Naive thymus-derived CD4-positive, alpha-beta T cell (primary cell): Measurements from ENCODE around the gene SAPCD2. TPM values are rescaled to one million over a fixed set of nuclear protein-coding genes. Genes with fewer than 3 reads are reported as not detected.

Source experiments
- ATAC-seq: fragments of 150-1000 bp; cut with Tn5 transposase; 2 replicates; pipeline ENCODE4 v1.10.0; 2021; ENCODE audit warnings: mild to moderate bottlenecking, moderate library complexity
- CTCF ChIA-PET: fragments of 350-600 bp; sonication (Branson Sonifier 250); formaldehyde crosslinking; loops from one replicate; lab custom pipeline; 2021; ENCODE audit warnings: antibody characterized with exemption; lab: Charles Lee
- POLR2A ChIA-PET: fragments of 350-600 bp; sonication (Branson Sonifier 250); formaldehyde crosslinking; loops from one replicate; lab custom pipeline; 2021; ENCODE audit warnings: antibody characterized with exemption, inconsistent platforms; lab: Charles Lee
- DNase-seq, 9 donors: peaks; one replicate each; pipeline versions ENCODE4 v3.0.0 to v3.0.0-alpha.2; 2020 to 2022; ENCODE audit warnings: mixed read lengths in 1 of 9
- H3K27ac ChIP-seq: one replicate; pipeline ENCODE4 v1.7.0; 2013; ENCODE audit warnings: mild to moderate bottlenecking, low read depth, low read length, moderate library complexity
- H3K27me3 ChIP-seq, 2 donors: one replicate each; pipeline ENCODE4 v1.7.0; 2013; ENCODE audit warnings: low read length in 2 of 2, mild to moderate bottlenecking in 2 of 2, moderate library complexity in 2 of 2; ENCODE audit not compliant: control insufficient read depth in 2 of 2, insufficient read depth in 2 of 2
- H3K36me3 ChIP-seq, 3 experiments: 1 replicate in 2 of 3; 2 replicates in 1 of 3; pipeline ENCODE4 v1.7.0; 2013; ENCODE audit warnings: low read length in 3 of 3, mild to moderate bottlenecking in 3 of 3, moderate library complexity in 1 of 3; ENCODE audit not compliant: insufficient read depth in 3 of 3, control insufficient read depth in 2 of 3
- H3K4me1 ChIP-seq, 2 donors: one replicate each; pipeline ENCODE4 v1.7.0; 2013; ENCODE audit warnings: low read length in 2 of 2, mild to moderate bottlenecking in 2 of 2, moderate library complexity in 1 of 2; ENCODE audit not compliant: control insufficient read depth in 2 of 2, insufficient read depth in 2 of 2
- H3K4me3 ChIP-seq: 2 replicates; pipeline ENCODE4 v1.7.0; 2013; ENCODE audit warnings: mild to moderate bottlenecking, low read length
- H3K9me3 ChIP-seq, 3 experiments: 1 replicate in 2 of 3; 2 replicates in 1 of 3; pipeline ENCODE4 v1.7.0; 2013; ENCODE audit warnings: low read length in 3 of 3; ENCODE audit not compliant: control insufficient read depth in 2 of 3
- H3K27ac Mint-ChIP-seq, 9 donors: one replicate each; pipeline ENCODE4 v1.8.0; 2020 to 2022; ENCODE audit warnings: mixed read lengths in 9 of 9, mild to moderate bottlenecking in 8 of 9, moderate library complexity in 5 of 9, inconsistent platforms in 2 of 9
- H3K27me3 Mint-ChIP-seq, 5 donors: one replicate each; pipeline ENCODE4 v1.8.0; 2021 to 2022; ENCODE audit warnings: mixed read lengths in 5 of 5, mild to moderate bottlenecking in 1 of 5
- H3K36me3 Mint-ChIP-seq, 5 donors: one replicate each; pipeline ENCODE4 v1.8.0; 2020 to 2022; ENCODE audit warnings: mixed read lengths in 5 of 5, mild to moderate bottlenecking in 3 of 5, inconsistent platforms in 1 of 5
- H3K4me1 Mint-ChIP-seq, 7 donors: one replicate each; pipeline ENCODE4 v1.8.0; 2020 to 2022; ENCODE audit warnings: mixed read lengths in 7 of 7, mild to moderate bottlenecking in 3 of 7, inconsistent platforms in 1 of 7
- H3K4me3 Mint-ChIP-seq, 10 donors: one replicate each; pipeline ENCODE4 v1.8.0; 2020 to 2022; ENCODE audit warnings: mild to moderate bottlenecking in 10 of 10, mixed read lengths in 10 of 10, moderate library complexity in 6 of 10, inconsistent platforms in 2 of 10
- H3K9me3 Mint-ChIP-seq, 11 donors: one replicate each; pipeline ENCODE4 v1.8.0; 2020 to 2022; ENCODE audit warnings: mixed read lengths in 11 of 11, mild to moderate bottlenecking in 4 of 11, inconsistent platforms in 1 of 11, moderate library complexity in 1 of 11
- intact Hi-C, 2 donors: fragments of 100-400 bp; cut with micrococcal nuclease; formaldehyde crosslinking; loops; one replicate each; pipeline ENCODE4 v1.15.1; 2023
- polyA plus RNA-seq, 2 donors: library from polyadenylated mRNA; unstranded; fragments of 300-500 nt; fragmentation: Illumina TruSeq; gene quantifications; one replicate each; pipeline ENCODE4 v1.2.3, GENCODE V29; 2021
- total RNA-seq, 6 experiments: library from RNA in 5 of 6; stranded (reverse) in 5 of 6; gene quantifications; 1 replicate in 5 of 6; 2 replicates in 1 of 6; pipeline ENCODE4 v1.2.3 and lab custom pipeline; 2021 to 2026

SAPCD2 gene
- total and polyA plus RNA-seq, 7 experiments from 2014 or later: 0.16 to 22.1 (median 0.47) TPM; not detected in 1

DNA sequence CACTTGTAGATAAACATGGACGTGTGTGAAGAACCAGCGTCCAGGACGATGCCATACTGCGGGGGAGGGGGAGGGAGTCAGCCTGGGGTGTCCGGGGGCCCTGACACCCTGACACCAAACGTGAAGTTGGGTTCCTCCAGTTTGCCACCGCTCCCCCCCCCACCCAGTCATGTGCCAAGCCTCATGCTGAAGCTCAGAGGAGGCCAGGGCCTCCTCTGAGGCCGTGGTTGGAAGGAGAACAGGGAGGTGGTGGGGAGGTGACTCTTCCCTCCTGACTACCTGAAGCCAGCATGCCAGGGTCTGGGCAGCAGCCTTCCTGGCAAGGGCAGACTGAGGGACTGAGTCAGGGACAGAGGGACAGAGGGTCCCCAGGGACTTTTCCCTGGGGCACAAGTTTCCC, 18.1 kb downstream of the SAPCD2 start:
- H3K4me3 ChIP-seq: no peak overlapping the region
- Mint-ChIP-seq H3K36me3 (no peaks in the 10 kb centered on the region), H3K4me1 (peaks cover 0 to 3% (median 0%) of the 10 kb centered on the region in 7 donors), H3K27ac (no peak overlapping the region), H3K27me3 (peaks cover 9 to 49% (median 20%) of the 10 kb centered on the region in 5 donors), H3K4me3 (peak overlapping the region in 3 of 10 donors; percentile 45 to 57 (median 56)), H3K9me3 (no peaks in the 10 kb centered on the region)
- H3K9me3 ChIP-seq: no peaks in the 10 kb centered on the region
- peaks cover 4 to 8% of the 10 kb centered on the region in 2 donors for H3K4me1 ChIP-seq
- intact Hi-C loops: no loop called here
- H3K27me3 ChIP-seq: peaks cover 4 to 34% of the 10 kb centered on the region in 2 donors
- ChIA-PET CTCF (interaction anchor here (1.1 kb wide), 1 partner anchor 16 kb away, joined by 3 read pairs; no protein-coding TSS in a partner anchor), POLR2A (interaction anchor here (0.9 kb wide), 1 partner anchor 106 kb away, joined by 3 read pairs; no protein-coding TSS in a partner anchor)
- ATAC-seq (no peak), DNase-seq (no peak)
- H3K36me3 ChIP-seq: no peaks in the 10 kb centered on the region
- H3K27ac ChIP-seq: no peak overlapping the region

GRCh38 chr9:137051145-137051724, 19.1 kb downstream of the SAPCD2 start:
- no peaks in the 10 kb centered on the region for H3K36me3 Mint-ChIP-seq
- Histone ChIP-seq H3K4me3 (no peak overlapping the region), H3K9me3 (no peaks in the 10 kb centered on the region), H3K27ac (no peak overlapping the region), H3K4me1 (peaks cover 4 to 15% of the 10 kb centered on the region in 2 donors), H3K27me3 (peaks cover 9 to 41% of the 10 kb centered on the region in 2 donors), H3K36me3 (no peaks in the 10 kb centered on the region)
- intact Hi-C loops: no loop called here
- ATAC-seq: no peak
- peaks cover 0 to 5% (median 4%) of the 10 kb centered on the region in 7 donors for H3K4me1 Mint-ChIP-seq
- H3K27me3 Mint-ChIP-seq: peaks cover 9 to 53% (median 27%) of the 10 kb centered on the region in 5 donors
- ChIA-PET POLR2A (no interaction called here), CTCF (no interaction called here)
- no peak overlapping the region for H3K4me3 Mint-ChIP-seq
- H3K27ac Mint-ChIP-seq: no peak overlapping the region
- no peak for DNase-seq
- no peaks in the 10 kb centered on the region for H3K9me3 Mint-ChIP-seq

DNA sequence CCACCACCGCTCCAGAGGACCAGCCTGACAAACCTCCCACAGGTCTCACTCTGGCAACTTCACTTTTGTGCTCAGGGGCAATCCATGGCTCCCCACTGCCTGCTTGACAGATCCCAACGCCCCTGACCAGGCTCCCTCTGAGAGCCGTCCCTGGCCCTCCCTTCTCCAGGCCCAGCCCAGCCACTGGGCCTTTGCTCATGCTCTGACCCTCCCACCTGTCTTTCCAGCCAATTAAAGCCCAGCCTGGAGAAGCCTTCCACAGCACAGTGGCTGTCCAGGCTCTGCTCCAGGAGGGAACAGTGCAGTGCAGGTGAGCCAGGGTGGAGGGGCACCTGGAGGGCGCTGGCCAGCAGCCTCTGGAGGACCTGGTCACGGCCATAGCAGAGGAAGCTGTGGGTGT, 19.8 kb downstream of the SAPCD2 start:
- Histone ChIP-seq H3K27ac (no peak overlapping the region), H3K4me3 (no peak overlapping the region), H3K4me1 (peaks cover 4 to 18% of the 10 kb centered on the region in 2 donors), H3K9me3 (no peaks in the 10 kb centered on the region), H3K36me3 (no peaks in the 10 kb centered on the region), H3K27me3 (peaks cover 9 to 41% of the 10 kb centered on the region in 2 donors)
- no peak overlapping the region for H3K4me3 Mint-ChIP-seq
- CTCF ChIA-PET: no interaction called here
- ATAC-seq (no peak), DNase-seq (no peak)
- peaks cover 0 to 5% (median 4%) of the 10 kb centered on the region in 7 donors for H3K4me1 Mint-ChIP-seq
- intact Hi-C loops: no loop called here
- POLR2A ChIA-PET: no interaction called here
- no peaks in the 10 kb centered on the region for H3K36me3 Mint-ChIP-seq
- no peaks in the 10 kb centered on the region for H3K9me3 Mint-ChIP-seq
- peaks cover 9 to 51% (median 27%) of the 10 kb centered on the region in 5 donors for H3K27me3 Mint-ChIP-seq
- no peak overlapping the region for H3K27ac Mint-ChIP-seq

GRCh38 chr9:137049544-137050449, 20.6 kb downstream of the SAPCD2 start:
- H3K27ac Mint-ChIP-seq: peak overlapping the region in 1 of 9 donors; percentile 46
- peaks cover 12 to 53% (median 31%) of the 10 kb centered on the region in 5 donors for H3K27me3 Mint-ChIP-seq
- ATAC-seq (peak; percentile 40), DNase-seq (peak in 3 of 9 donors; percentile 39 to 57 (median 45))
- Histone ChIP-seq H3K4me3 (no peak overlapping the region), H3K4me1 (peaks cover 7 to 24% of the 10 kb centered on the region in 2 donors), H3K27me3 (peaks cover 9 to 41% of the 10 kb centered on the region in 2 donors), H3K9me3 (no peaks in the 10 kb centered on the region), H3K27ac (no peak overlapping the region), H3K36me3 (no peaks in the 10 kb centered on the region)
- no peaks in the 10 kb centered on the region for H3K36me3 Mint-ChIP-seq
- ChIA-PET CTCF (interaction anchor here (1.0 kb wide), 1 partner anchor 243 kb away, joined by 3 read pairs; no protein-coding TSS in a partner anchor), POLR2A (no interaction called here)
- peaks cover 0 to 9% (median 7%) of the 10 kb centered on the region in 7 donors for H3K4me1 Mint-ChIP-seq
- intact Hi-C loops: loop anchor here in 1 of 2 donors (5.0 kb wide), 2 partner anchors 188 to 202 kb away; partner anchors contain the start of gene PHPT1
- no peaks in the 10 kb centered on the region for H3K9me3 Mint-ChIP-seq
- H3K4me3 Mint-ChIP-seq: peak overlapping the region in 1 of 10 donors; percentile 39

- H3K27me3 ChIP-seq: peaks cover 9 to 47% of the 10 kb centered on the region in 2 donors
- ATAC-seq: no peak
- H3K9me3 Mint-ChIP-seq: no peaks in the 10 kb centered on the region
- peaks cover 0 to 11% (median 9%) of the 10 kb centered on the region in 7 donors for H3K4me1 Mint-ChIP-seq
- ChIA-PET CTCF (interaction anchor here (1.0 kb wide), 1 partner anchor 242 kb away, joined by 3 read pairs; no protein-coding TSS in a partner anchor), POLR2A (no interaction called here)
- H3K27ac ChIP-seq: no peak overlapping the region
- peaks cover 8 to 33% of the 10 kb centered on the region in 2 donors for H3K4me1 ChIP-seq
- peaks cover 15 to 56% (median 34%) of the 10 kb centered on the region in 5 donors for H3K27me3 Mint-ChIP-seq
- no peaks in the 10 kb centered on the region for H3K36me3 Mint-ChIP-seq
- H3K27ac Mint-ChIP-seq: no peak overlapping the region
- H3K36me3 ChIP-seq: no peaks in the 10 kb centered on the region
- no peak overlapping the region for H3K4me3 ChIP-seq
- intact Hi-C loops: loop anchor here in 1 of 2 donors (5.0 kb wide), 2 partner anchors 188 to 202 kb away; partner anchors contain the start of gene PHPT1
- DNase-seq: no peak
- no peak overlapping the region for H3K4me3 Mint-ChIP-seq
- no peaks in the 10 kb centered on the region for H3K9me3 ChIP-seq
These were observed 21.5 kb downstream of the SAPCD2 start for GRCh38 chr9:137048655-137049543.
